Mesendoderm (in vitro differentiated cells): ENCODE measurements around the gene PRPF31. TPM values are rescaled to one million over a fixed set of nuclear protein-coding genes. Genes with fewer than 3 reads are reported as not detected.

Experiments used
- DNase-seq: peaks from one replicate; pipeline ENCODE4 v3.0.0; 2013
- H2AK5ac ChIP-seq: 2 replicates; pipeline ENCODE4 v1.6.1; 2013; ENCODE audit warnings: low read length, inconsistent platforms
- H2BK120ac ChIP-seq: 2 replicates; pipeline ENCODE4 v1.6.1; 2013; ENCODE audit warnings: low read depth, mild to moderate bottlenecking, low read length, moderate library complexity, mixed read lengths
- H2BK15ac ChIP-seq: replicated peaks from 2 replicates; pipeline ENCODE4 v1.6.1; 2013; ENCODE audit warnings: low read depth, mild to moderate bottlenecking, moderate library complexity
- H2BK5ac ChIP-seq: 2 replicates; pipeline ENCODE4 v1.6.1; 2013; ENCODE audit warnings: low read length, inconsistent platforms
- H3K18ac ChIP-seq: 2 replicates; pipeline ENCODE4 v1.6.1; 2013; ENCODE audit warnings: mild to moderate bottlenecking, low read length, mixed read lengths
- H3K23ac ChIP-seq: one replicate; pipeline ENCODE4 v1.6.1; 2013; ENCODE audit warnings: low read length
- H3K27ac ChIP-seq: 2 replicates; pipeline ENCODE4 v1.5.1; 2013; ENCODE audit warnings: low read depth, mild to moderate bottlenecking, inconsistent platforms, low read length, moderate library complexity
- H3K27me3 ChIP-seq: 2 replicates; pipeline ENCODE4 v1.6.1; 2013; ENCODE audit warnings: low read length, control low read depth, mild to moderate bottlenecking, inconsistent platforms; ENCODE audit not compliant: insufficient read depth, poor library complexity
- H3K36me3 ChIP-seq: 2 replicates; pipeline ENCODE4 v1.6.1; 2013; ENCODE audit warnings: low read length, inconsistent platforms; ENCODE audit not compliant: control insufficient read depth, insufficient read depth
- H3K4ac ChIP-seq: one replicate; pipeline ENCODE4 v1.6.1; 2013; ENCODE audit warnings: low read depth, mild to moderate bottlenecking, low read length, moderate library complexity
- H3K4me1 ChIP-seq: 2 replicates; pipeline ENCODE4 v1.6.1; 2013; ENCODE audit warnings: low read depth, low read length, inconsistent platforms; ENCODE audit not compliant: control insufficient read depth
- H3K4me2 ChIP-seq: 2 replicates; pipeline ENCODE4 v1.6.1; 2013; ENCODE audit warnings: low read length
- H3K4me3 ChIP-seq: 2 replicates; pipeline ENCODE4 v1.5.1; 2013; ENCODE audit warnings: mild to moderate bottlenecking, low read length
- H3K56ac ChIP-seq: one replicate; pipeline ENCODE4 v1.6.1; 2013; ENCODE audit warnings: low read length
- H3K79me1 ChIP-seq: 2 replicates; pipeline ENCODE4 v1.6.1; 2013; ENCODE audit warnings: low read length, inconsistent platforms
- H3K79me2 ChIP-seq: 2 replicates; pipeline ENCODE4 v1.6.1; 2013; ENCODE audit warnings: mild to moderate bottlenecking, low read length; ENCODE audit not compliant: control insufficient read depth, insufficient read depth
- H3K9ac ChIP-seq: 2 replicates; pipeline ENCODE4 v1.6.1; 2013; ENCODE audit warnings: low read length, inconsistent platforms
- H4K5ac ChIP-seq: one replicate; pipeline ENCODE4 v1.6.1; 2013; ENCODE audit warnings: low read length
- H4K8ac ChIP-seq: one replicate; pipeline ENCODE4 v1.6.1; 2013; ENCODE audit warnings: low read depth, mild to moderate bottlenecking, control low read depth, low read length, moderate library complexity
- WGBS: extraction: QIAGEN DNeasy Blood & Tissue Kit; methylation state at CpG from one replicate; pipeline ENCODE4 v1.1.7; 2013; ENCODE audit warnings: low lambda C conversion rate, missing lambda C conversion rate; ENCODE audit not compliant: insufficient coverage; ENCODE audit errors: extremely low coverage; 5-methylcytosine and 5-hydroxymethylcytosine counted together
- polyA plus RNA-seq, 2 experiments: library from polyadenylated mRNA; stranded (reverse); fragments of 200-250 nt; gene quantifications; one replicate each; pipeline ENCODE4 v1.2.3, GENCODE V29; 2013

PRPF31 gene, protein sequence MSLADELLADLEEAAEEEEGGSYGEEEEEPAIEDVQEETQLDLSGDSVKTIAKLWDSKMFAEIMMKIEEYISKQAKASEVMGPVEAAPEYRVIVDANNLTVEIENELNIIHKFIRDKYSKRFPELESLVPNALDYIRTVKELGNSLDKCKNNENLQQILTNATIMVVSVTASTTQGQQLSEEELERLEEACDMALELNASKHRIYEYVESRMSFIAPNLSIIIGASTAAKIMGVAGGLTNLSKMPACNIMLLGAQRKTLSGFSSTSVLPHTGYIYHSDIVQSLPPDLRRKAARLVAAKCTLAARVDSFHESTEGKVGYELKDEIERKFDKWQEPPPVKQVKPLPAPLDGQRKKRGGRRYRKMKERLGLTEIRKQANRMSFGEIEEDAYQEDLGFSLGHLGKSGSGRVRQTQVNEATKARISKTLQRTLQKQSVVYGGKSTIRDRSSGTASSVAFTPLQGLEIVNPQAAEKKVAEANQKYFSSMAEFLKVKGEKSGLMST
- 85.5 TPM for polyA plus RNA-seq (2013, experiment 1 of 2)
- 87.1 TPM for polyA plus RNA-seq (2013, experiment 2 of 2)

GRCh38 chr19:54115109-54116063 is at the start of gene PRPF31, which contains the start of gene TFPT:
Gene PRPF31 (plus strand): TSS chr19:54115754. CDS start chr19:54118279, 2,525 bp downstream.
Gene TFPT (minus strand): TSS chr19:54115657. CDS start chr19:54115269, 388 bp downstream.
- no peak within 1 kb of the TSS for H4K8ac ChIP-seq
- H3K36me3 ChIP-seq, result peaks cover 5% of the 10 kb centered on the region
- peak within 1 kb of the TSS; percentile 90 for H3K56ac ChIP-seq
- no CpG with 5 or more reads among the region's 60 CpGs for WGBS
- peak within 1 kb of the TSS; percentile 59 for H3K23ac ChIP-seq
- peak; percentile 99 for DNase-seq
- H3K79me1 ChIP-seq, result peaks cover 10% of the 10 kb centered on the region
- H2BK120ac ChIP-seq, result no peak within 1 kb of the TSS
- peaks cover 8% of the 10 kb centered on the region for H3K79me2 ChIP-seq
- H3K18ac ChIP-seq, result no peak within 1 kb of the TSS
- H3K4ac ChIP-seq, result peak within 1 kb of the TSS; percentile 39
- H2BK15ac ChIP-seq, result no peak within 1 kb of the TSS
- peak within 1 kb of the TSS; percentile 87 for H3K9ac ChIP-seq
- H4K5ac ChIP-seq, result no peak within 1 kb of the TSS
- no peak within 1 kb of the TSS for H3K27ac ChIP-seq
- H3K27me3 ChIP-seq, result no peaks in the 10 kb centered on the region
- no peak within 1 kb of the TSS for H2AK5ac ChIP-seq
- H3K4me1 ChIP-seq, result no peaks in the 10 kb centered on the region
- peak within 1 kb of the TSS; percentile 90 for H3K4me3 ChIP-seq
- peak within 1 kb of the TSS; percentile 82 for H3K4me2 ChIP-seq
- H2BK5ac ChIP-seq, result peak within 1 kb of the TSS; percentile 53

GRCh38 chr19:54069470-54069869 is 46.1 kb upstream of the PRPF31 start:
- H3K18ac ChIP-seq, result no peak overlapping the region
- H2BK120ac ChIP-seq, result no peak overlapping the region
- H3K79me2 ChIP-seq, result no peaks in the 10 kb centered on the region
- no CpG with 5 or more reads among the region's 5 CpGs for WGBS
- no peak overlapping the region for H2AK5ac ChIP-seq
- H3K9ac ChIP-seq, result no peak overlapping the region
- H2BK15ac ChIP-seq, result no peak overlapping the region
- no peaks in the 10 kb centered on the region for H3K36me3 ChIP-seq
- H3K27ac ChIP-seq, result no peak overlapping the region
- no peak overlapping the region for H3K4me3 ChIP-seq
- H4K5ac ChIP-seq, result no peak overlapping the region
- no peaks in the 10 kb centered on the region for H3K4me1 ChIP-seq
- H3K23ac ChIP-seq, result no peak overlapping the region
- H3K56ac ChIP-seq, result no peak overlapping the region
- no peak for DNase-seq
- H3K4ac ChIP-seq, result no peak overlapping the region
- H4K8ac ChIP-seq, result no peak overlapping the region
- H3K4me2 ChIP-seq, result no peak overlapping the region
- H3K79me1 ChIP-seq, result no peaks in the 10 kb centered on the region
- H2BK5ac ChIP-seq, result no peak overlapping the region
- no peaks in the 10 kb centered on the region for H3K27me3 ChIP-seq

DNA sequence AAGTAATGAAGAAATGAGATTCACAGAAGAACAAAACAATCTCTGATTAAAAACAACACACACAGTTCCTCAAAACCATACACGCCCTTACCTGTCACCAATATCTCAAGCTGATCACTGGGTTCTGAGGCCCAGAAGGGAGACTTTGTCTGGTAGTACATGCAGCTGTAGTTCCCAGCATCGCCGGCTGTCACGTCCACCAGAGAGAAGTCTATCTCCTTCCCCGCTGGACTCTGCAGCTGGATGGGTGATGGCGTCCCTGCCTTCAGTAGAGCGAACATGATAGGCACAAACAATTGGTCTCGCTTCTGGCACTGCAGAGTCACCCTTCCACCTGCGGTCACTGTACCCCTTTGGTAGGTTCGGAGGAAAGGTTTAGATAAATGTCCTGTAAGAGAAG is 41.7 kb upstream of the PRPF31 start:
- Histone ChIP-seq H3K27me3 (no peaks in the 10 kb centered on the region), H4K8ac (no peak overlapping the region), H3K4me2 (no peak overlapping the region), H3K36me3 (no peaks in the 10 kb centered on the region), H2BK120ac (no peak overlapping the region), H2BK5ac (no peak overlapping the region), H3K23ac (no peak overlapping the region), H2BK15ac (no peak overlapping the region), H3K27ac (no peak overlapping the region), H4K5ac (no peak overlapping the region), H3K18ac (no peak overlapping the region), H3K56ac (no peak overlapping the region), H3K79me1 (no peaks in the 10 kb centered on the region), H3K4me3 (no peak overlapping the region), H3K79me2 (no peaks in the 10 kb centered on the region), H3K9ac (no peak overlapping the region), H3K4me1 (no peaks in the 10 kb centered on the region), H3K4ac (no peak overlapping the region), H2AK5ac (no peak overlapping the region)
- no CpG with 5 or more reads among the region's 10 CpGs for WGBS
- DNase-seq, result no peak

GRCh38 chr19:54074851-54075250 is 40.7 kb upstream of the PRPF31 start:
- no peak for DNase-seq
- H3K18ac ChIP-seq, result no peak overlapping the region
- no peak overlapping the region for H4K8ac ChIP-seq
- H2AK5ac ChIP-seq, result no peak overlapping the region
- H3K23ac ChIP-seq, result no peak overlapping the region
- no peak overlapping the region for H3K4me2 ChIP-seq
- WGBS, result no CpG with 5 or more reads among the region's 9 CpGs
- no peak overlapping the region for H3K56ac ChIP-seq
- no peak overlapping the region for H3K27ac ChIP-seq
- no peaks in the 10 kb centered on the region for H3K79me1 ChIP-seq
- no peak overlapping the region for H2BK15ac ChIP-seq
- H3K27me3 ChIP-seq, result no peaks in the 10 kb centered on the region
- H3K36me3 ChIP-seq, result no peaks in the 10 kb centered on the region
- H3K9ac ChIP-seq, result no peak overlapping the region
- no peak overlapping the region for H4K5ac ChIP-seq
- no peak overlapping the region for H3K4me3 ChIP-seq
- no peaks in the 10 kb centered on the region for H3K4me1 ChIP-seq
- H2BK120ac ChIP-seq, result no peak overlapping the region
- no peak overlapping the region for H2BK5ac ChIP-seq
- H3K4ac ChIP-seq, result no peak overlapping the region
- H3K79me2 ChIP-seq, result no peaks in the 10 kb centered on the region

GRCh38 chr19:54077334-54077733 is 38.2 kb upstream of the PRPF31 start:
- H2BK5ac ChIP-seq, result no peak overlapping the region
- H3K4ac ChIP-seq, result no peak overlapping the region
- H3K79me2 ChIP-seq, result no peaks in the 10 kb centered on the region
- WGBS, result no CpG with 5 or more reads among the region's 5 CpGs
- no peak overlapping the region for H2BK15ac ChIP-seq
- no peak overlapping the region for H4K8ac ChIP-seq
- no peak overlapping the region for H3K4me2 ChIP-seq
- H3K4me1 ChIP-seq, result no peaks in the 10 kb centered on the region
- no peak for DNase-seq
- H3K4me3 ChIP-seq, result no peak overlapping the region
- H3K23ac ChIP-seq, result no peak overlapping the region
- H2AK5ac ChIP-seq, result no peak overlapping the region
- H2BK120ac ChIP-seq, result no peak overlapping the region
- H3K27me3 ChIP-seq, result no peaks in the 10 kb centered on the region
- H3K56ac ChIP-seq, result no peak overlapping the region
- H3K9ac ChIP-seq, result no peak overlapping the region
- H4K5ac ChIP-seq, result no peak overlapping the region
- H3K18ac ChIP-seq, result no peak overlapping the region
- H3K27ac ChIP-seq, result no peak overlapping the region
- H3K79me1 ChIP-seq, result no peaks in the 10 kb centered on the region
- H3K36me3 ChIP-seq, result no peaks in the 10 kb centered on the region
